CD14-positive monocyte (primary cell): ENCODE results near the gene FOXA3. TPM values are rescaled to one million over a fixed set of nuclear protein-coding genes. Genes with fewer than 3 reads are reported as not detected.

Source experiments
- DNase-seq, 3 donors: peaks; one replicate each; pipeline ENCODE4 v3.0.0-alpha.2; 2011 to 2022
- H2AFZ ChIP-seq: 2 replicates; pipeline ENCODE4 v1.6.0; 2012; ENCODE audit warnings: mild to moderate bottlenecking, low read depth, low read length, inconsistent platforms; ENCODE audit not compliant: insufficient read depth, poor library complexity, severe bottlenecking
- H3K27ac ChIP-seq, 2 donors: 1 replicate in 1 of 2; 2 replicates in 1 of 2; pipeline ENCODE4 v1.5.1; 2012 to 2013; ENCODE audit warnings: low read length in 2 of 2, control low read depth in 1 of 2, inconsistent platforms in 1 of 2, low read depth in 1 of 2, mild to moderate bottlenecking in 1 of 2
- H3K27me3 ChIP-seq, 2 donors: one replicate each; pipeline versions ENCODE4 v1.6.0 to v1.6.1; 2011 to 2013; ENCODE audit warnings: low read length in 2 of 2; ENCODE audit not compliant: control insufficient read depth in 2 of 2, insufficient read depth in 2 of 2
- H3K36me3 ChIP-seq, 2 donors: replicated peaks in 1 of 2; 1 replicate in 1 of 2; 2 replicates in 1 of 2; pipeline versions ENCODE4 v1.5.1 to v1.6.1; 2012 to 2013; ENCODE audit warnings: low read length in 2 of 2, control low read depth in 1 of 2, inconsistent platforms in 1 of 2, mild to moderate bottlenecking in 1 of 2; ENCODE audit not compliant: insufficient read depth in 2 of 2, control insufficient read depth in 1 of 2
- H3K4me1 ChIP-seq, 2 donors: 1 replicate in 1 of 2; 2 replicates in 1 of 2; pipeline versions ENCODE4 v1.5.1 to v1.6.1; 2012 to 2013; ENCODE audit warnings: low read length in 2 of 2, control low read depth in 1 of 2, inconsistent platforms in 1 of 2, mild to moderate bottlenecking in 1 of 2, moderate library complexity in 1 of 2; ENCODE audit not compliant: insufficient read depth in 2 of 2, control insufficient read depth in 1 of 2
- H3K4me2 ChIP-seq: replicated peaks from 2 replicates; pipeline ENCODE3; 2012; ENCODE audit warnings: low read length, moderate library complexity, mild to moderate bottlenecking; ENCODE audit not compliant: poor library complexity, severe bottlenecking; ENCODE audit errors: extremely low read depth
- H3K4me3 ChIP-seq, 3 experiments: fragments of 200-600 bp in 1 of 3; sonication (generic) in 1 of 3; replicated peaks in 1 of 3; 1 replicate in 2 of 3; 2 replicates in 1 of 3; pipeline ENCODE4 v1.5.1; 2011 to 2013; ENCODE audit warnings: low read length in 3 of 3, mild to moderate bottlenecking in 3 of 3, control low read depth in 2 of 3, low read depth in 2 of 3, inconsistent platforms in 1 of 3, moderate library complexity in 1 of 3
- H3K79me2 ChIP-seq: 2 replicates; pipeline ENCODE4 v1.6.0; 2012; ENCODE audit warnings: mild to moderate bottlenecking, control low read depth, inconsistent platforms, low read length, moderate library complexity; ENCODE audit not compliant: insufficient read depth
- H3K9ac ChIP-seq: 2 replicates; pipeline ENCODE4 v1.6.0; 2017; ENCODE audit warnings: low read length, mild to moderate bottlenecking; ENCODE audit not compliant: insufficient read depth, poor library complexity, severe bottlenecking
- H3K9me3 ChIP-seq, 2 donors: replicated peaks in 1 of 2; 1 replicate in 1 of 2; 2 replicates in 1 of 2; pipeline versions ENCODE4 v1.5.1 to v1.6.1; 2012 to 2013; ENCODE audit warnings: low read length in 2 of 2, control low read depth in 1 of 2; ENCODE audit not compliant: control insufficient read depth in 1 of 2, insufficient read depth in 1 of 2
- H4K20me1 ChIP-seq: 2 replicates; pipeline ENCODE4 v1.6.0; 2012; ENCODE audit warnings: mild to moderate bottlenecking, low read length, control low read depth, moderate library complexity; ENCODE audit not compliant: insufficient read depth
- H3K27ac Mint-ChIP-seq, 7 donors: one replicate each; pipeline ENCODE4 v1.8.0; 2020; ENCODE audit warnings: mild to moderate bottlenecking in 7 of 7, mixed read lengths in 7 of 7, moderate library complexity in 6 of 7, inconsistent platforms in 2 of 7
- H3K27me3 Mint-ChIP-seq, 3 donors: one replicate each; pipeline ENCODE4 v1.8.0; 2021 to 2022; ENCODE audit warnings: low read depth in 3 of 3, mild to moderate bottlenecking in 3 of 3, mixed read lengths in 3 of 3, moderate library complexity in 3 of 3, inconsistent platforms in 1 of 3
- H3K36me3 Mint-ChIP-seq, 2 donors: one replicate each; pipeline ENCODE4 v1.8.0; 2020; ENCODE audit warnings: mixed read lengths in 2 of 2, inconsistent platforms in 1 of 2, mild to moderate bottlenecking in 1 of 2
- H3K4me1 Mint-ChIP-seq: one replicate; pipeline ENCODE4 v1.8.0; 2020; ENCODE audit warnings: mild to moderate bottlenecking, mixed read lengths
- H3K4me3 Mint-ChIP-seq, 2 donors: one replicate each; pipeline ENCODE4 v1.8.0; 2020; ENCODE audit warnings: mild to moderate bottlenecking in 2 of 2, mixed read lengths in 2 of 2, moderate library complexity in 1 of 2
- H3K9me3 Mint-ChIP-seq, 7 donors: one replicate each; pipeline ENCODE4 v1.8.0; 2020 to 2022; ENCODE audit warnings: mixed read lengths in 7 of 7, mild to moderate bottlenecking in 6 of 7, moderate library complexity in 6 of 7, inconsistent platforms in 2 of 7
- CTCF ChIP-seq: fragments of 200-600 bp; IDR thresholded peaks from one replicate; pipeline ENCODE4 v1.8.0; 2022; ENCODE audit warnings: antibody characterized with exemption, mild to moderate bottlenecking
- WGBS: methylation state at CpG from one replicate; pipeline ENCODE4 v1.1.5; 2013; ENCODE audit warnings: missing lambda C conversion rate; ENCODE audit not compliant: insufficient coverage; 5-methylcytosine and 5-hydroxymethylcytosine counted together
- intact Hi-C, 2 donors: fragments of 100-400 bp; cut with micrococcal nuclease; formaldehyde crosslinking; loops; one replicate each; pipeline versions ENCODE4 v1.15.0 to v1.15.1; 2023
- polyA plus RNA-seq, 3 donors: library from polyadenylated mRNA; depleted of rRNA in 1 of 3; unstranded in 2 of 3; stranded (reverse) in 1 of 3; fragments of 300-500 nt in 2 of 3; fragments of >200 nt in 1 of 3; fragmentation: Illumina TruSeq in 2 of 3; gene quantifications; 1 replicate in 2 of 3; 2 replicates in 1 of 3; pipeline ENCODE4 v1.2.3, GENCODE V29; 2012 to 2021

Gene FOXA3
- polyA plus RNA-seq, 3 donors, result not detected

GRCh38 chr19:45854167-45854778 is 9.9 kb upstream of the FOXA3 start:
- peaks cover 66 to 96% of the 10 kb centered on the region in 2 donors for H3K36me3 Mint-ChIP-seq
- Histone ChIP-seq H3K27me3 (no peaks in the 10 kb centered on the region), H3K79me2 (peaks cover 35% of the 10 kb centered on the region), H4K20me1 (peaks cover 82% of the 10 kb centered on the region), H3K9ac (no peak overlapping the region), H3K27ac (no peak overlapping the region), H2AFZ (no peak overlapping the region), H3K4me3 (no peak overlapping the region), H3K36me3 (peaks cover 68 to 93% of the 10 kb centered on the region in 2 donors), H3K4me2 (no peak overlapping the region), H3K4me1 (no peaks in the 10 kb centered on the region), H3K9me3 (no peaks in the 10 kb centered on the region)
- TF ChIP-seq CTCF, result no peak
- no peaks in the 10 kb centered on the region for H3K9me3 Mint-ChIP-seq
- WGBS, result 98% methylated on average over 11 of the region's 16 CpGs
- H3K27ac Mint-ChIP-seq, result peak overlapping the region in 1 of 7 donors; percentile 58
- peak overlapping the region in 1 of 2 donors; percentile 37 for H3K4me3 Mint-ChIP-seq
- no peak for DNase-seq
- peaks cover 0 to 1% (median 0%) of the 10 kb centered on the region in 3 donors for H3K27me3 Mint-ChIP-seq
- H3K4me1 Mint-ChIP-seq, result no peaks in the 10 kb centered on the region
- intact Hi-C loops, result no loop called here

GRCh38 chr19:45860359-45861259 is 3.5 kb upstream of the FOXA3 start:
- Histone ChIP-seq H2AFZ (no peak overlapping the region), H3K4me1 (peaks cover 27 to 37% of the 10 kb centered on the region in 2 donors), H3K4me2 (peak overlapping the region; percentile 15), H3K9ac (no peak overlapping the region), H3K27me3 (peaks cover 19 to 23% of the 10 kb centered on the region in 2 donors), H3K79me2 (peaks cover 62% of the 10 kb centered on the region), H3K4me3 (no peak overlapping the region), H3K9me3 (peaks cover 0 to 8% of the 10 kb centered on the region in 2 donors), H3K27ac (no peak overlapping the region), H4K20me1 (peaks cover 54% of the 10 kb centered on the region), H3K36me3 (peaks cover 23 to 36% of the 10 kb centered on the region in 2 donors)
- H3K9me3 Mint-ChIP-seq, result peaks cover 0 to 18% (median 9%) of the 10 kb centered on the region in 7 donors
- WGBS, result 97% methylated on average over 5 of the region's 15 CpGs
- H3K27ac Mint-ChIP-seq, result peak overlapping the region in 5 of 7 donors; percentile 13 to 50 (median 19)
- TF ChIP-seq CTCF, result no peak
- DNase-seq, result no peak
- H3K27me3 Mint-ChIP-seq, result peaks cover 23 to 29% (median 25%) of the 10 kb centered on the region in 3 donors
- peaks cover 30% of the 10 kb centered on the region for H3K4me1 Mint-ChIP-seq
- peaks cover 30 to 51% of the 10 kb centered on the region in 2 donors for H3K36me3 Mint-ChIP-seq
- intact Hi-C loops, result loop anchor here (5.0 to 10.0 kb wide), 4 partner anchors 42 to 994 kb away; partner anchors contain the start of genes AP2S1 (in 1 of the 2), FBXO46 (in 1 of the 2), MEIOSIN (in 1 of the 2) and MYPOP (in 1 of the 2)
- H3K4me3 Mint-ChIP-seq, result no peak overlapping the region
